Sigmoid colon (tissue), 3 donors: Measurements from ENCODE around the gene RNF186.
"Not testable (repeated sequence)": the region's sequence is repeated elsewhere in the genome, so short reads cannot be mapped to it uniquely, and the experiment has no call there.

Experiments
- POLR2A ChIP-seq, 2 donors: fragments of 450-650 bp; IDR thresholded peaks; one replicate each; pipeline ENCODE4 v1.6.1; 2016; ENCODE audit warnings: antibody characterized with exemption in 2 of 2, mild to moderate bottlenecking in 2 of 2, moderate library complexity in 2 of 2
- TF ChIP-seq, protein P1 (sequence below), 4 experiments: fragments of 450-650 bp in 3 of 4; fragments of 200-600 bp in 1 of 4; IDR thresholded peaks; one replicate each; pipeline ENCODE4 v1.5.1; 2016 to 2019; ENCODE audit warnings: antibody characterized with exemption in 4 of 4, mild to moderate bottlenecking in 3 of 4, moderate library complexity in 2 of 4

DNA sequence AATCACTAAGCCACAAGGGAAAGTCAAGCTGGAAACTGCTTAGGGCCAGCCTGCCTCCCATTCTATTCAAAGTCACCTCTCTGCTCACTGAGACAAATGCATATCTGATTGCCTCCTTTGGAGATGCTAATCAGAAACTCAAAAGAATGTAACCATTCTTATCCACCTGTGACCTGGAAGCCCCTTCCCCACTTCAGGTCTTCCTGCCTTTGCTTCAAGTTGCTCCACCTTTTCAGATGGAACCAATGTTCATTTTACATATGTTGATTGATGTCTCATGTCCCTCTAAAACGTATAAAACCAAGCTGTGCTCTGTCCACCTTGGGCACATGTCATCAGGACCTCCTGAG, 1.6 kb upstream of the RNF186 start:
- TF ChIP-seq, protein P1, sequence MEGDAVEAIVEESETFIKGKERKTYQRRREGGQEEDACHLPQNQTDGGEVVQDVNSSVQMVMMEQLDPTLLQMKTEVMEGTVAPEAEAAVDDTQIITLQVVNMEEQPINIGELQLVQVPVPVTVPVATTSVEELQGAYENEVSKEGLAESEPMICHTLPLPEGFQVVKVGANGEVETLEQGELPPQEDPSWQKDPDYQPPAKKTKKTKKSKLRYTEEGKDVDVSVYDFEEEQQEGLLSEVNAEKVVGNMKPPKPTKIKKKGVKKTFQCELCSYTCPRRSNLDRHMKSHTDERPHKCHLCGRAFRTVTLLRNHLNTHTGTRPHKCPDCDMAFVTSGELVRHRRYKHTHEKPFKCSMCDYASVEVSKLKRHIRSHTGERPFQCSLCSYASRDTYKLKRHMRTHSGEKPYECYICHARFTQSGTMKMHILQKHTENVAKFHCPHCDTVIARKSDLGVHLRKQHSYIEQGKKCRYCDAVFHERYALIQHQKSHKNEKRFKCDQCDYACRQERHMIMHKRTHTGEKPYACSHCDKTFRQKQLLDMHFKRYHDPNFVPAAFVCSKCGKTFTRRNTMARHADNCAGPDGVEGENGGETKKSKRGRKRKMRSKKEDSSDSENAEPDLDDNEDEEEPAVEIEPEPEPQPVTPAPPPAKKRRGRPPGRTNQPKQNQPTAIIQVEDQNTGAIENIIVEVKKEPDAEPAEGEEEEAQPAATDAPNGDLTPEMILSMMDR (IDR thresholded peaks at IDR 0.05): not testable (repeated sequence)
- not testable (repeated sequence) for TF ChIP-seq POLR2A (IDR thresholded peaks at IDR 0.05)
